ENCODE results near the gene MZT1. TPM values are rescaled to one million over a fixed set of nuclear protein-coding genes. Genes with fewer than 3 reads are reported as not detected.
A peak's percentile ranks its signal among the peaks of the same experiment; 100 is the strongest.
"Not testable (repeated sequence)": the region's sequence is repeated elsewhere in the genome, so short reads cannot be mapped to it uniquely, and the experiment has no call there.

The MZT1 gene
- total RNA-seq, 6 experiments from 2014 or later, result 1.0 to 2.0 (median 1.9) TPM

GRCh38 chr13:72740015-72740414, 12.6 kb upstream of the MZT1 start:
- ATAC-seq (no peak), DNase-seq (no peak)
- WGBS (ENCODE audit: insufficient coverage, low coverage, low lambda C conversion rate, missing lambda C conversion rate), result 75% methylated on average over 1 of the region's 1 CpG
- H3K27me3 ChIP-seq, result no peaks in the 10 kb centered on the region
- no peaks in the 10 kb centered on the region for H3K36me3 ChIP-seq
- TF ChIP-seq CTCF (IDR thresholded peaks at IDR 0.05) (no peak), POLR2A (IDR thresholded peaks at IDR 0.05) (no peak)
- H3K27ac ChIP-seq, result no peak overlapping the region
- no peaks in the 10 kb centered on the region for H3K9me3 ChIP-seq
- intact Hi-C loops (cut with DNase I), result no loop called here
- H3K4me3 ChIP-seq, result no peak overlapping the region
- no peaks in the 10 kb centered on the region for H3K4me1 ChIP-seq

- H3K27ac ChIP-seq, result no peak overlapping the region
- ATAC-seq (no peak), DNase-seq (no peak)
- H3K36me3 ChIP-seq, result no peaks in the 10 kb centered on the region
- H3K4me3 ChIP-seq, result no peak overlapping the region
- no peaks in the 10 kb centered on the region for H3K4me1 ChIP-seq
- intact Hi-C loops (cut with DNase I), result no loop called here
- no peaks in the 10 kb centered on the region for H3K27me3 ChIP-seq
- no peaks in the 10 kb centered on the region for H3K9me3 ChIP-seq
- TF ChIP-seq POLR2A (IDR thresholded peaks at IDR 0.05), result no peak
- TF ChIP-seq CTCF (IDR thresholded peaks at IDR 0.05), result no peak
- 79% methylated on average over 3 of the region's 3 CpGs for WGBS (ENCODE audit: insufficient coverage, low coverage, low lambda C conversion rate, missing lambda C conversion rate)
Observed at GRCh38 chr13:72737033-72737432, 9.6 kb upstream of the MZT1 start.

- no peaks in the 10 kb centered on the region for H3K9me3 ChIP-seq
- intact Hi-C loops (cut with DNase I), result no loop called here
- peaks cover 0 to 11% (median 4%) of the 10 kb centered on the region in 4 donors for H3K4me1 ChIP-seq
- DNase-seq (no peak), ATAC-seq (no peak)
- H3K4me3 ChIP-seq, result peak overlapping the region; percentile 89 to 95 (median 90)
- H3K27me3 ChIP-seq, result no peaks in the 10 kb centered on the region
- 6% methylated on average over 3 of the region's 3 CpGs for WGBS (ENCODE audit: insufficient coverage, low coverage, low lambda C conversion rate, missing lambda C conversion rate)
- TF ChIP-seq CTCF (IDR thresholded peaks at IDR 0.05) (no peak), POLR2A (IDR thresholded peaks at IDR 0.05) (no peak)
- no peaks in the 10 kb centered on the region for H3K36me3 ChIP-seq
- H3K27ac ChIP-seq, result no peak overlapping the region
Observed at GRCh38 chr13:72728290-72728605, 819 bp upstream of the MZT1 start.

GRCh38 chr13:72726726-72727416, 558 bp downstream of the MZT1 start:
- 2% methylated on average over 21 of the region's 49 CpGs for WGBS (ENCODE audit: insufficient coverage, low coverage, low lambda C conversion rate, missing lambda C conversion rate)
- intact Hi-C loops (cut with DNase I), result no loop called here
- Histone ChIP-seq H3K4me3 (peak overlapping the region; percentile 89 to 95 (median 90)), H3K36me3 (no peaks in the 10 kb centered on the region), H3K27ac (peak overlapping the region in 1 of 3 donors; percentile 52), H3K4me1 (peaks cover 0 to 11% (median 4%) of the 10 kb centered on the region in 4 donors), H3K9me3 (no peaks in the 10 kb centered on the region), H3K27me3 (no peaks in the 10 kb centered on the region)
- TF ChIP-seq POLR2A (IDR thresholded peaks at IDR 0.05), result no peak
- TF ChIP-seq CTCF (IDR thresholded peaks at IDR 0.05), result no peak
- ATAC-seq (peak; percentile 25 to 44 (median 34)), DNase-seq (peak; percentile 60 to 72 (median 62))

GRCh38 chr13:72726185-72726584, 1.2 kb downstream of the MZT1 start:
- Histone ChIP-seq H3K4me3 (peak overlapping the region in 2 of 3 donors; percentile 89 to 95), H3K4me1 (peaks cover 0 to 11% (median 4%) of the 10 kb centered on the region in 4 donors)
- H3K9me3 ChIP-seq; H3K27me3 ChIP-seq; DNase-seq; H3K36me3 ChIP-seq; ATAC-seq; H3K27ac ChIP-seq; intact Hi-C loops (cut with DNase I): not testable (repeated sequence)
- WGBS (ENCODE audit: insufficient coverage, low coverage, low lambda C conversion rate, missing lambda C conversion rate), result 90% methylated on average over 12 of the region's 15 CpGs

Data from right lobe of liver (tissue), 6 donors.